LoVo (cell line): ENCODE data around the gene PVRIG.
"Not testable (repeated sequence)": the region's sequence is repeated elsewhere in the genome, so short reads cannot be mapped to it uniquely, and the experiment has no call there.

Experiments used
- DNase-seq: peaks from one replicate; pipeline ENCODE4 v3.0.0-alpha.2; 2016; ENCODE audit warnings: low spot score

Gene PVRIG

GRCh38 chr7:100234660-100235317, 15.0 kb downstream of the PVRIG start:
- DNase-seq: not testable (repeated sequence)

GRCh38 chr7:100239975-100240374, 20.2 kb downstream of the PVRIG start:
- DNase-seq: not testable (repeated sequence)

GRCh38 chr7:100243385-100243784, 23.6 kb downstream of the PVRIG start:
- not testable (repeated sequence) for DNase-seq

- not testable (repeated sequence) for DNase-seq
Observed at GRCh38 chr7:100244988-100245605, 25.3 kb downstream of the PVRIG start.

- DNase-seq: not testable (repeated sequence)
Observed at GRCh38 chr7:100246121-100246864, 26.5 kb downstream of the PVRIG start.

GRCh38 chr7:100246865-100247137, 27.1 kb downstream of the PVRIG start:
- not testable (repeated sequence) for DNase-seq

GRCh38 chr7:100247152-100247757, 27.5 kb downstream of the PVRIG start:
- DNase-seq: peak; percentile 92

GRCh38 chr7:100248483-100248882, 28.7 kb downstream of the PVRIG start:
- DNase-seq: no peak

- no peak for DNase-seq
Observed at GRCh38 chr7:100257017-100257416, 37.3 kb downstream of the PVRIG start.

- not testable (repeated sequence) for DNase-seq
Observed at GRCh38 chr7:100259984-100260383, 40.2 kb downstream of the PVRIG start.

- DNase-seq: not testable (repeated sequence)
Observed at GRCh38 chr7:100262896-100263295, 43.1 kb downstream of the PVRIG start.

- DNase-seq: not testable (repeated sequence)
Observed at GRCh38 chr7:100264223-100264622, 44.5 kb downstream of the PVRIG start.

- peak; percentile 87 for DNase-seq
Observed at GRCh38 chr7:100264669-100265165, 45.0 kb downstream of the PVRIG start.

- DNase-seq: not testable (repeated sequence)
Observed at GRCh38 chr7:100265851-100266250, 46.1 kb downstream of the PVRIG start.

GRCh38 chr7:100266576-100267354, 47.0 kb downstream of the PVRIG start:
- no peak for DNase-seq

- no peak for DNase-seq
Observed at GRCh38 chr7:100267648-100268047, 47.9 kb downstream of the PVRIG start.

- DNase-seq: not testable (repeated sequence)
Observed at GRCh38 chr7:100268882-100269281, 49.1 kb downstream of the PVRIG start.

- peak; percentile 49 for DNase-seq
Observed at GRCh38 chr7:100269306-100270045, 49.7 kb downstream of the PVRIG start.

- not testable (repeated sequence) for DNase-seq
Observed at GRCh38 chr7:100270046-100270918, 50.5 kb downstream of the PVRIG start.
